OCI-LY1 (cell line): ENCODE data around the gene INO80E.

Experiments
- H2AFZ ChIP-seq: fragments of 200-600 bp; sonication (generic), shearing (Covaris generic); 2 replicates; pipeline ENCODE4 v1.6.0; 2014; ENCODE audit warnings: antibody characterized with exemption, mild to moderate bottlenecking, low read length
- H3F3A ChIP-seq: fragments of 200-600 bp; sonication (generic), shearing (Covaris generic); 2 replicates; pipeline ENCODE4 v1.6.0; 2014; ENCODE audit warnings: mild to moderate bottlenecking, antibody characterized with exemption, low read length, moderate library complexity; ENCODE audit not compliant: insufficient read depth
- H3K27ac ChIP-seq: fragments of 200-600 bp; sonication (generic); 2 replicates; pipeline ENCODE4 v1.5.1; 2014; ENCODE audit warnings: low read length, mixed run types, mild to moderate bottlenecking, low read depth; ENCODE audit not compliant: poor library complexity, severe bottlenecking
- H3K27me3 ChIP-seq: fragments of 200-600 bp; sonication (generic); 2 replicates; pipeline ENCODE4 v1.6.0; 2014; ENCODE audit warnings: antibody characterized with exemption, mild to moderate bottlenecking, low read length, moderate library complexity; ENCODE audit not compliant: insufficient read depth
- H3K36me3 ChIP-seq: fragments of 200-600 bp; sonication (generic); 2 replicates; pipeline ENCODE4 v1.6.1; 2014; ENCODE audit warnings: mild to moderate bottlenecking, antibody characterized with exemption, low read length, moderate library complexity, mixed read lengths; ENCODE audit not compliant: insufficient read depth
- H3K4me1 ChIP-seq: fragments of 200-600 bp; sonication (generic); 2 replicates; pipeline ENCODE4 v1.5.1; 2014; ENCODE audit warnings: mild to moderate bottlenecking, low read length, moderate library complexity; ENCODE audit not compliant: insufficient read depth, severe bottlenecking
- H3K4me2 ChIP-seq: fragments of 200-600 bp; sonication (generic), shearing (Covaris generic); 2 replicates; pipeline ENCODE4 v1.6.1; 2014; ENCODE audit warnings: low read length
- H3K4me3 ChIP-seq: fragments of 200-600 bp; sonication (generic); 2 replicates; pipeline ENCODE4 v1.5.1; 2014; ENCODE audit warnings: low read length, low read depth, mild to moderate bottlenecking, mixed read lengths; ENCODE audit not compliant: poor library complexity, severe bottlenecking
- H3K79me2 ChIP-seq: fragments of 200-600 bp; shearing (Covaris generic); 2 replicates; pipeline ENCODE4 v1.6.1; 2016; ENCODE audit warnings: mixed run types, low read length, mixed read lengths; ENCODE audit not compliant: insufficient read depth
- H3K9ac ChIP-seq: fragments of 200-600 bp; sonication (generic), shearing (Covaris generic); 2 replicates; pipeline ENCODE4 v1.6.1; 2014; ENCODE audit warnings: mild to moderate bottlenecking, low read length, mixed read lengths
- H3K9me2 ChIP-seq: fragments of 200-600 bp; sonication (generic), shearing (Covaris generic); 2 replicates; pipeline ENCODE4 v1.6.1; 2014; ENCODE audit warnings: low read depth, mild to moderate bottlenecking, low read length, mixed read lengths
- H3K9me3 ChIP-seq: fragments of 200-600 bp; shearing (Covaris generic); 2 replicates; pipeline ENCODE4 v1.6.1; 2014; ENCODE audit warnings: low read length, mixed read lengths
- H4K20me1 ChIP-seq: fragments of 200-600 bp; sonication (generic), shearing (Covaris generic); 2 replicates; pipeline ENCODE4 v1.6.0; 2016; ENCODE audit warnings: mild to moderate bottlenecking, low read length; ENCODE audit not compliant: insufficient read depth
- EZH2 ChIP-seq: fragments of 200-600 bp; sonication (generic), shearing (Covaris generic); IDR thresholded peaks from 2 replicates; pipeline ENCODE4 v1.8.0; 2017; ENCODE audit warnings: borderline replicate concordance, mixed run types, mild to moderate bottlenecking, antibody characterized with exemption, low read length, moderate library complexity, mixed read lengths
- TF ChIP-seq, protein P1 (sequence below): fragments of 200-600 bp; sonication (generic), shearing (Covaris generic); IDR thresholded peaks from 2 replicates; pipeline ENCODE4 v1.5.1; 2017; ENCODE audit warnings: mild to moderate bottlenecking, antibody characterized with exemption, low read length, moderate library complexity, mixed read lengths

The INO80E gene

GRCh38 chr16:30041841-30042240 lies 45.8 kb downstream of the INO80E start:
- Histone ChIP-seq H3K27me3 (no peaks in the 10 kb centered on the region), H3K9me3 (no peaks in the 10 kb centered on the region), H3K4me1 (no peaks in the 10 kb centered on the region), H3K27ac (no peak overlapping the region), H3K9me2 (no peaks in the 10 kb centered on the region), H3K36me3 (no peaks in the 10 kb centered on the region), H4K20me1 (no peaks in the 10 kb centered on the region), H3K4me2 (no peak overlapping the region), H2AFZ (no peak overlapping the region), H3F3A (no peaks in the 10 kb centered on the region), H3K79me2 (no peaks in the 10 kb centered on the region), H3K4me3 (no peak overlapping the region), H3K9ac (no peak overlapping the region)
- TF ChIP-seq, protein P1, sequence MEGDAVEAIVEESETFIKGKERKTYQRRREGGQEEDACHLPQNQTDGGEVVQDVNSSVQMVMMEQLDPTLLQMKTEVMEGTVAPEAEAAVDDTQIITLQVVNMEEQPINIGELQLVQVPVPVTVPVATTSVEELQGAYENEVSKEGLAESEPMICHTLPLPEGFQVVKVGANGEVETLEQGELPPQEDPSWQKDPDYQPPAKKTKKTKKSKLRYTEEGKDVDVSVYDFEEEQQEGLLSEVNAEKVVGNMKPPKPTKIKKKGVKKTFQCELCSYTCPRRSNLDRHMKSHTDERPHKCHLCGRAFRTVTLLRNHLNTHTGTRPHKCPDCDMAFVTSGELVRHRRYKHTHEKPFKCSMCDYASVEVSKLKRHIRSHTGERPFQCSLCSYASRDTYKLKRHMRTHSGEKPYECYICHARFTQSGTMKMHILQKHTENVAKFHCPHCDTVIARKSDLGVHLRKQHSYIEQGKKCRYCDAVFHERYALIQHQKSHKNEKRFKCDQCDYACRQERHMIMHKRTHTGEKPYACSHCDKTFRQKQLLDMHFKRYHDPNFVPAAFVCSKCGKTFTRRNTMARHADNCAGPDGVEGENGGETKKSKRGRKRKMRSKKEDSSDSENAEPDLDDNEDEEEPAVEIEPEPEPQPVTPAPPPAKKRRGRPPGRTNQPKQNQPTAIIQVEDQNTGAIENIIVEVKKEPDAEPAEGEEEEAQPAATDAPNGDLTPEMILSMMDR = peak; percentile 38
- TF ChIP-seq EZH2 = no peak

GRCh38 chr16:30046178-30046577 lies 50.1 kb downstream of the INO80E start:
- Histone ChIP-seq H3K9me3 (no peaks in the 10 kb centered on the region), H3F3A (no peaks in the 10 kb centered on the region), H3K36me3 (no peaks in the 10 kb centered on the region), H3K4me3 (no peak overlapping the region), H3K4me2 (no peak overlapping the region), H3K9ac (no peak overlapping the region), H3K27me3 (no peaks in the 10 kb centered on the region; the same call in 1 of the 2 replicates), H3K27ac (no peak overlapping the region), H3K79me2 (no peaks in the 10 kb centered on the region), H3K4me1 (no peaks in the 10 kb centered on the region), H3K9me2 (no peaks in the 10 kb centered on the region), H4K20me1 (no peaks in the 10 kb centered on the region), H2AFZ (no peak overlapping the region)
- TF ChIP-seq, protein P1 = no peak
- TF ChIP-seq EZH2 = no peak

DNA sequence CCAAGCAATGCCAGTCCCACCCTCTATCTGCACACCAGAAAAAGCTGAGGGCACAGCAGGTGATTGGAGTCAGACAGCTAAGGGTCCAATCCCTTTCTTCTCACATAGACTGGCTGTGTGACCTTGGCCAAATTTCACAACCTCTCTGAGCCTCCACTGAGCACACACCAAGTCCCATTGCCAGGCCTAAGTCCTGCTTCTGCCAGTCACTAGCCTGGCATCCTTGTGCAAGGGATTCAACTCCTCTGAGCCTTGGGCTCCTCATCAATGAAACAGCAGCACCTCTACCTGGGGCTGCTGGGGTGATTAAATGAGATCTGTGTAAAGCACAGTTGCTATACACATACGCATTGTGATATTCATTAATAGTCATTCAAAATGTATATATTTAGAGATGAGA lies 50.5 kb downstream of the INO80E start:
- Histone ChIP-seq H3K4me3 (no peak overlapping the region), H2AFZ (no peak overlapping the region), H3K27me3 (no peaks in the 10 kb centered on the region; the same call in 1 of the 2 replicates), H3K36me3 (no peaks in the 10 kb centered on the region), H3K4me1 (no peaks in the 10 kb centered on the region), H3K4me2 (no peak overlapping the region), H4K20me1 (no peaks in the 10 kb centered on the region), H3K9ac (no peak overlapping the region), H3K79me2 (no peaks in the 10 kb centered on the region), H3F3A (no peaks in the 10 kb centered on the region), H3K9me3 (no peaks in the 10 kb centered on the region), H3K27ac (no peak overlapping the region), H3K9me2 (no peaks in the 10 kb centered on the region)
- no peak for TF ChIP-seq EZH2

DNA sequence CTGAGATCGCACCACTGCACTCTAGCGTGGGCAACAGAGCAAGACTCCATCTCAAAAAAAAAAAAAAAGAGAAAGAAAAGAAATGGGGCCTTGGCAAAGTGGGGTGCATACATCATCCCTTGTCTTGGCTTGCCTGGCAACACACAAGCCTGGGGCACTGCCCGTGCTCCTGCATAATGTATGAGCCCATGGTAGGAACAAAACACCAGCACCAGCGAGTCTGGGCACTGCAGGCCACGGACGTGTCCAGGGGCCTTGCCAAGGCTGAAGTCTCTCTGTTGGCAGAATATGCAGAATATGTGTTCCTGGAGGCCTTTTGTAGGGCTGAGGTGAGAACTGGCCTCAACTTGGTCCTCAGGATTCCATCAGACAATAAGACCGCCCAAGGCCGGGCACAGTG lies 53.8 kb downstream of the INO80E start:
- Histone ChIP-seq H3F3A (no peaks in the 10 kb centered on the region), H3K4me1 (peaks cover 24% of the 10 kb centered on the region), H3K9ac (no peak overlapping the region), H3K36me3 (no peaks in the 10 kb centered on the region), H3K9me2 (no peaks in the 10 kb centered on the region), H3K79me2 (no peaks in the 10 kb centered on the region), H3K27me3 (no peaks in the 10 kb centered on the region; the same call in 1 of the 2 replicates), H3K27ac (no peak overlapping the region), H3K4me3 (no peak overlapping the region), H3K9me3 (no peaks in the 10 kb centered on the region), H4K20me1 (no peaks in the 10 kb centered on the region), H2AFZ (no peak overlapping the region), H3K4me2 (no peak overlapping the region)
- TF ChIP-seq, protein P1 = no peak
- no peak for TF ChIP-seq EZH2
